ENCODE data around the gene CACNG3.
"Not testable (repeated sequence)": the region's sequence is repeated elsewhere in the genome, so short reads cannot be mapped to it uniquely, and the experiment has no call there.

Gene CACNG3

GRCh38 chr16:24343829-24344228, 87.7 kb downstream of the CACNG3 start:
- DNase-seq = not testable (repeated sequence)

DNA sequence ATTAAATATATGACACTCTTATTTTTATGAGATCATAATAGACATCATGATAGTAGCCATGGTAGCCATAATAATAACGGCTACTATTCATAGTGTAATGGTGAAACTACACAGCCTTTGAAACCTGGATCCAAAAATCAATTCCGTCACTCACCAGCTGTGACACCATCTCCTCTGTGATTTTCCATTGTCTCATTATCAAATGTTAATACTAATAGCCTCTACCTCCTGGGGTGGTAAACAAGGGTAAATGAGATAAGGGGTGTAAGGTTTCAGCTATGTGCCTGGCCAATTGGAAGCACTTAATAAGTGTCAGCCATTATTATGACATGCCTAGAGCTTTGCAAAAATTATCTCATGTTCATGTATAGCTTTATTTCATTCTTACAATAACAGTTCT, 88.6 kb downstream of the CACNG3 start:
- peak; percentile 13 for DNase-seq

DNA sequence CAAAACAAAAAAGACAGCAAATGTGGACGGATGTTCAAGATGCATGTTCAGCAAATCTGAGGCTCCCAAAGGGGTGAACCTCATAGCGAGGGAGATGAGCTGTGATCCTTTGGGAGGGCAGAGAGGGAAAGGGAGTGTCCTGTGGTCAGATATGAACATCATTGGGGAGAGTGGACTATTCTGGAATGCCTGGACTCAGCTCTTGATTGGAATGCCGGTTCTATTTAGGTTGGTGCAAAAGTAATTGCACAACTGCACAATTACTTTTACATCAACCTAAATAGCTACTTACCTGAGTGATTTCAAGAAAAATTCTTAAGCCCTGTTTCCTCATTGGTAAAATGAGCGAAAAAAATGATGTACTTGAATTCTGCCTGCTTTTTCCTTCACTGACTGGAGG, 89.6 kb downstream of the CACNG3 start:
- no peak for DNase-seq

DNA sequence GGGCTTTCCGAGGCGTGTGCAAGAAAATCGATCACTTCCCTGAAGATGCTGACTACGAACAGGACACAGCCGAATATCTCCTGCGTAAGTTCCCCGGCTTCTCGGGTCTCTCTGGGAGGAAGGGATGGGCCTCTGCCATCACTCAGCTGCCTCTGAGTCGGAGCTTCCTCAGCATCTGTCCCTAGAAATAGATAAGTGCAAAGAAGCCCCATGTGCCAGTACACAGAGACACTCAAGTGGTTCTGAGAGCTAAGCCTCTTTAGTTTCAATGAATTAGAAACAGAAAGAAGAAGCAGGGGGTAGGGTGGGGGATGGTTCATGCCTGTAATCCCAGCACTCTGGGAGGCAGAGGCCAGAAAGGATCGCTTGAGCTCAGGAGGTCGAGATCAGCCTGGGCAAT, 90.6 kb downstream of the CACNG3 start:
- no peak for DNase-seq

- DNase-seq = no peak
Observed at GRCh38 chr16:24347556-24347955, 91.4 kb downstream of the CACNG3 start.

DNA sequence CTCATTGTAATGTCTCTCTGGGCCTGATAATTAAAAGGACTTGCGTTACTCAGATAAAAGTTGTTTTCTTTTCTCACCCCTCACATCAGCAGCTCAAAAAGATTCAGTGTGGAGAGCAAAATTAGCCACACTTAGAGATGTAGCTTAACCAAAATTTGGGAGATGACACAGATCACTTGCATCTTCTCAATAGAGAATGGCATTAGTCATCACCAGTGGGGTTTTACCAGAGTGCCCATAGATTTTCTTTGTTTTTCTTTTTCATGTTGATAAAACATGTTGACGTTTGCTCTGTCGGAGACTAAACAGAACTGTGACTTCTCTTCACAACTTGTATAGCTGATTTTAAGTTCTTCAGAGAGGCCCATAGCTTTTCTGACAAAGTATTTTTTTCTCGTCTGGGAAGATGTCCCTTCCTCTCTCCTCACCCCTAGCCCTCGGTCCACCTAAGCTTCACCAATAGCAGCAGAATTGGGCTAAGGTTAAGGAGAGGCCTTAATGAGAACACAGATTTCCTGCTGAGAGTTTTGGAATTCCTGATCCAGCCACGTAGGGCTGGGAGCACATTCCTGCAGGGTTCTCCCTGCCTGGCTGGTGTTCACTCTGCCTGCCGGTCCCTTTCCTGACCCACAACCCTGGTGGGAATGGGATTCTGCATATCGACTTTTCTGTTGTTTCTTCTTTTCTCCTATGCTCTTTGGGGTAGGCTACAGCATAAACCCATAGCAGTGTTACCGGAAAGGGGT, 92.6 kb downstream of the CACNG3 start:
- no peak for DNase-seq

DNA sequence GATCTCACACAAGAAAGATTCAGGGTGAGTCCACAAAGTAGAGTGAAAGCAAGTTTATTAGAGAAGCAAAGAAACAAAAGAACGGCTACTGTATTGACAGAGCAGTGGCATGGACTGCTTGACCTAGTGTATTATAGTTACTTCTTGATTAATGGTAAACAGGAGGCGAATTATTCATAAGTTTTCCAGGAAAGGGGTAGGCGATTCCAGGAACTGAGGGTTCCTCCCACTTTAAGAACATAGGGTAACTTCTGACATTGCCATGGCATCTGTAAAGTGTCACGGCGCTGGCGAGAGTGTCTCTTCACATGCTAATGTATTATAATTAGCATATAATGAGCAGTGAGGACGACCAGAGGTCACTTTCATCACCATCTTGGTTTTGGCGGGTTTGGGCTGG, 93.2 kb downstream of the CACNG3 start:
- DNase-seq = no peak

DNA sequence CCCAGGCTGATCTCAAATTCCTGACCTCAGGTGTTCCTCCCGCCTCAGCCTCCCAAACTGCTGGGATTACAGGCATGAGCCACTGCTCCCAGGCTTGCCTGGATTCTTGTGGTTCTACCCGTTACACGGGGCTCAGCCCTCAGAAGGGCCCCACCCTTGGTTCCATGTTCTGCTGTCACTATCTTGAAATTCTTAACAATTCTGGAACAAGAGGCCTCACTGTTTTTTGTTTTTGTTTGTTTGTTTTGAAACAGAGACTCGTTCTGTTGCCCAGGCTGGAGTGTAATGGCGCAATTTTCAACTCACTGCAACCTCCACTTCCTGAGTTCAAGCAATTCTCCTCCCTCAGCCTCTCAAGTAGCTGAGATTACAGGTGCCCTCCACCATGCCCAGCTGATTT, 96.6 kb downstream of the CACNG3 start:
- DNase-seq = no peak

GRCh38 chr16:24353622-24354021, 97.5 kb downstream of the CACNG3 start:
- no peak for DNase-seq

- no peak for DNase-seq
Observed at GRCh38 chr16:24357511-24357910, 101.4 kb downstream of the CACNG3 start.

- no peak for DNase-seq
Observed at GRCh38 chr16:24358117-24358516, 102.0 kb downstream of the CACNG3 start.

DNA sequence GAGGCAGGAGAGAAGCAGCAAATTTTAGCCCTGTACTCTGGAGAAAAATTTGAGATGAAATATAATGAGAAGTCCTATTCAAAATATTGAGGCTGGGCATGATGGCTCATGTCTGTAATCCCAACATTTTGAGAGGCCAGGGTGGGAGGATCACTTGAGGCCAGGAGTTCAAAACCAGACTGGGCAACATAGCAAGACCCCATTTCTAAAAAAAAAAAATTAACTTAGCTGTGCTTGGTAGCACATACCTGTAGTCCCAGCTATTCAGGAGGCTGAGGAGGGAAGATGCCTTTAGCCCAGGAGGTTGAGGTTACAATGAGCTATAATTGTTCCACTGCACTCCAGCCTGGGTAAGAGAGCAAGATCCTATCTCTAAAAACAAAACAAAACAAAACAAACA, 103.4 kb downstream of the CACNG3 start:
- DNase-seq = no peak

- DNase-seq = no peak
Observed at GRCh38 chr16:24360936-24361335, 104.8 kb downstream of the CACNG3 start.

GRCh38 chr16:24364596-24364995, 108.5 kb downstream of the CACNG3 start:
- DNase-seq = no peak

DNA sequence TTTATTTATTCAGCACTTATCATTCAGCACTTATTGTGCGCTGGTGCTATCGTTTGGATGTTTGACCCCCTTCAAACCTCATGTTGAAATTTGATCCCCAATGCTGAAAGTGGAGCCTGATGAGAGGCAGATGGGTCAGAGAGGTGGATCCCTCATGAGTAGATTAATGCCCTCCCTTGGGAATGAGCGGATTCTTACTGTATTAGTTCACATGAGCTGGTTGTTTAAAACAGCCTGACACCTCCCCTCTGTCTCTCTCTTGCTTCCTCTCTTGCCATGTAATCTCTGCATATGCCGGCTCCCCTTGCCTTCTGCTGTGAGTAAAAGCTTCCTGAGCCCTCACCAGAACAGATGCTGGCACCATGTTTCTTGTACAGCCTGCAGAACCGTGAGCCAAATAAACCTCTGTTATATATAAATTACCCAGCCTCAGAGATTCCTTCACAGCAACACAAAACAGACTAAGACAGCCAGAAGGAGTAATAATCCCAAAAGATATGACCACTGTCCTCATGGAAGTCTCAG, 111.1 kb downstream of the CACNG3 start:
- no peak for DNase-seq

DNA sequence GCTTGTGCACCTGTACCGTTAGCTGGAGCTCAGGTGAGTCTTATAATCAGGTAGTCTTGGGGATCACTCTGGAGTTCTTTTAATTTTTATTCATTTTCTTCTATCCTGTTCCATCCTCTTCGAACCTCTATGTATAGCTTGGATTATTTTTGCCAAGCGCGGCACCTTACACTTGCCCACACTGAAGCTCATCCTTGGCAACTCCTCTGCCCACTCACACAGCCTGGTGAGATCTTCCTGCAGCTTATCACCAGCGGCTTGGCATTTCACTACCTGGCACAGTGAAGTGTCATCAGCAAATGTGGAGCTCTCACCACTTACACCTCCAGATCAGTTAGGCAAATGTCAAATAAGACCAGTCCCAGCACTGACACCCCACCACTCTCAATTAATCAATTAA, 116.7 kb downstream of the CACNG3 start:
- DNase-seq = no peak

DNA sequence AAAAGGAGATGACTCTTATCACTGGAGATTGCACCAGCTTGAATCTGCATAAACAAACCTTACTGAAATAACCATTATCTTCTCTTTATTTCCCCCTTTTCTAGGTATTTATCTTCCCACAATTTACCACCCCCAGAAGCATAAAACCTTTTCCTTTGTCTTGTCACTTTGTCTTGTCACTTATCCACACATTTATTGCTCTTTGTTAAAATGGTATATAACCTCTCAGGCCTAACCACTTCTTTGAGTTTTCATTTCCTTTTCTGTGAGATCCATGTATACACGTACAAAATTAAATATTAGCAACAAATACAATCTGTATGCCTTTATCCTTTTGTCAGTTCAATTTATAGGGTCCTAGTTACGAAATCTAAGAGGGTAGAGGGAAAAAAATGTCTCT, 122.9 kb downstream of the CACNG3 start:
- DNase-seq = no peak

DNA sequence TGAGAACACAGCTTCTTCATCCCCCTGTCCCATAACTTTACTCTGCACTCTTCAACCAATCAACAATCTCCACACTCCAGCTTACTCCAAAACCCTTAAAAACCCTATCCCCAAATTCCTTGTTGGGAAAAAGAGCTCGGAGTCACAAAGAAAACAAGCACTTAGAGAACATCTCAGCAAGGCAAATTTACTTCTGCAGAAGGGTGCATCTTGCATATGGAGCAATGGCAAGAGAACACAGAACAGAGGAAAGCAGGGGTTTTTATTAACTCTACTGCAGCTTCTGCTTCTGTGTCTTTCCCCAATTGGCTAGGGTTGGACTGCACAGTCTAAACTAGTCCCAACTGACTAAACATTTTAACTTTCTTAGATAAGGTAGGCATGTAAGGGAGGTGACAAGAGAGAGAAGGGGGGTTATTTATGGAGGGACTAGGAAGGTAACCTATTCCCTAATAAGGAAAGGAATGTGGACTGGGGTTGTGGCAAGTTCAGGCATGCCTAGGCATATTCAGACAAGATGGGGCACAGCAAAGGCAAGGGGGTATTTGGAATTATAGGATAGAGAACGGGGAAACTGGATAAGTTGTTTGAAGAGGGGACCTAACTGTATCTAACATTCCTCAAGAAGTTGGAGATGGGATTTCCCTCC, 125.5 kb downstream of the CACNG3 start:
- no peak for DNase-seq

DNA sequence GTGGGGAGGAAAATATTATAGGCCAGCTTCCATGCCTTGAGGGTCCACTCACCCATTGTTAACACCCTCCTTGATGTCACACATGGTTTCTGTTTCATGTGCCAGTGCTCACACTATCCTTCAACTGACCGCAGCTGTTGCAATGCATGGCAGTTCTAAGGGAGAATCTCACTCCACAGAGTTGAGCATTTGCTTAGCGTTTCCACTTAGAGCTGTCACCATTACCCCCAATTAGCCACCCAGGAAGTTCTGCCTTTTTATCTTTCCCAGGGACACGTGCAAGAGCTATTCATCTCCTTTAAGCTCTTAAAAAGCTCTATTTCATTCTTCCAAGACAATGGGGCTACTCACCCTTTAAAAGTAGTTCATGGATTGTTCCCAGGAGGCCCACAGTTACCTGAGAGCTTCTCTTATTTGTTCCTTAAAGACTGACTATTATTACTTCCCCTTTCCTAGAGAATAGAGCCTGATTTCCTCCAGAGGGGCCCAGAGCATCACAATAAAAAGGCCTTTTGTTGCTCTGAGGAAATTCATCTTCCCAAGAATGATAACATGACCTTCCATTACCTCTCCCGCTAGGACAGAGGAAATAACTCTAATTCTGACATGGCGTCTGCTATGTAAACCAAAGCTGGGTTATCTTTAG, 126.8 kb downstream of the CACNG3 start:
- no peak for DNase-seq

DNA sequence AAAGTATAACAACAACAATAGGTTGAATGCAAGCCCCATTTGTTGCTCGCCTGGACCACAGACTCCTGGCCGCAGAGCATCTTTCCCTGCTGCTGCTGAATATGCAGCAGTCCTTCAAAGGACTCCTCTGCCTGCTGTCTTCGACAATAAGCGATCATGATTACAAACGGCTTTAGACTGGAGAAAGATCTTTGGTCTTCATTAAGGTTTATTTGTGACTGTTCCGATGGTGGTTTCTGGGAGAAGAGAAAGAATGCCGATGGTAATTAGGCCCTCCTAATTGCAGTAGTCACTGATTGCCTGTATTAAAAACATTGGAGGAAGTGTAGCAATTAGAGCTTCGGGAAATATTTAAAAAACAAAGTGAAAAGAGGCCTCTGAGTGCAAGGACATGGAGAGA, 138.2 kb downstream of the CACNG3 start:
- no peak for DNase-seq

GRCh38 chr16:24396350-24397271, 140.5 kb downstream of the CACNG3 start:
- DNase-seq = no peak

DNA sequence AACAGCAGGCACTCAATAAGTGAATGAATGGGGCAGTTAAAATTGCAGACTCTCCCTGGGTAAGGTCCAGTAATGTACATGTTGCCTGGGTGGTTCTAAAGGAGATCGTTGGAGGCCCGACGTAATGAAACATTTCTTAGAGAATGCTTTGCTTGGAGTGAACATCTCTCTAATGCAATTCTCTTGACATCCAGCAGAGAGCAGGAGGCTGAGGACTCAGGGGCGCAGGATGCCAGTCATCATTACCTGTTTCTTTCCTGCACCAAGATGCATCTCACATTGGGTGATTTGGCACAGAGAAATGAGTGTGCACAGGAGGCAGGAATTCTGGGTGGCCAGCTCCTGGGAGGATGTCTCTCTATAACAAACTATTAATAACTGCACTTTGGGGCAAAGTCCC, 152.9 kb downstream of the CACNG3 start:
- no peak for DNase-seq

Data from NCI-H748 treated with DMSO at 0.1 percent for 48 hours (cell line).